Suppressor macrophage treated with lipopolysaccharide for 1 hour (primary cell): ENCODE measurements around the gene VEGFB.

ENCODE experiments used
- DNase-seq, 3 donors: peaks; one replicate each; pipeline ENCODE4 v3.0.0-alpha.2; 2020 to 2022

The VEGFB gene

GRCh38 chr11:64233913-64234586 lies at the start of gene VEGFB:
Gene VEGFB, plus strand, starts transcription at chr11:64234584. Its CDS starts 250 bp downstream, at chr11:64234834.
- DNase-seq, result peak; percentile 54 to 83 (median 62)

GRCh38 chr11:64185175-64185692 lies 49.1 kb upstream of the VEGFB start:
- peak; percentile 81 to 85 (median 84) for DNase-seq

GRCh38 chr11:64185693-64186491 lies 48.5 kb upstream of the VEGFB start, which contains the start of gene STIP1:
Gene STIP1, plus strand, starts transcription at chr11:64186171. Its CDS starts 91 bp downstream, at chr11:64186262.
- peak; percentile 99 to 100 (median 100) for DNase-seq

GRCh38 chr11:64186492-64187165 lies 47.8 kb upstream of the VEGFB start:
- DNase-seq, result no peak

- DNase-seq, result peak; percentile 87 to 90 (median 89)
Measured at GRCh38 chr11:64192434-64192833, 42.0 kb upstream of the VEGFB start.

GRCh38 chr11:64196626-64197025 lies 37.8 kb upstream of the VEGFB start:
- DNase-seq, result peak; percentile 43 to 58 (median 53)

- peak in 1 of 3 donors; percentile 63 for DNase-seq
Measured at GRCh38 chr11:64198511-64198910, 35.9 kb upstream of the VEGFB start.

GRCh38 chr11:64201543-64201942 lies 32.8 kb upstream of the VEGFB start:
- no peak for DNase-seq

GRCh38 chr11:64202992-64203391 lies 31.4 kb upstream of the VEGFB start:
- DNase-seq, result no peak

GRCh38 chr11:64203421-64204079 lies 30.8 kb upstream of the VEGFB start:
- no peak for DNase-seq

GRCh38 chr11:64204080-64204440 lies 30.3 kb upstream of the VEGFB start:
- DNase-seq, result no peak

GRCh38 chr11:64204464-64204989 lies 29.9 kb upstream of the VEGFB start:
- peak; percentile 93 to 94 (median 93) for DNase-seq

- peak; percentile 61 to 79 (median 68) for DNase-seq
Measured at GRCh38 chr11:64206457-64207255, 27.7 kb upstream of the VEGFB start, which contains the start of gene FERMT3. Gene FERMT3, plus strand, starts transcription at chr11:64206721. Its CDS starts 644 bp downstream, at chr11:64207365.

- peak; percentile 93 to 96 (median 95) for DNase-seq
Measured at GRCh38 chr11:64207256-64208085, 26.9 kb upstream of the VEGFB start.

GRCh38 chr11:64208086-64208795 lies 26.1 kb upstream of the VEGFB start:
- no peak for DNase-seq

GRCh38 chr11:64208796-64209562 lies 25.4 kb upstream of the VEGFB start:
- DNase-seq, result no peak

- no peak for DNase-seq
Measured at GRCh38 chr11:64209563-64209843, 24.9 kb upstream of the VEGFB start.

GRCh38 chr11:64210301-64211020 lies 23.9 kb upstream of the VEGFB start:
- DNase-seq, result no peak
